GM12872 (cell line): ENCODE results near the gene UST.

Experiments used
- CTCF ChIP-seq: IDR thresholded peaks from 3 replicates; pipeline ENCODE4 v1.5.1; 2011; ENCODE audit warnings: low read depth, mild to moderate bottlenecking, low read length, moderate library complexity; ENCODE audit not compliant: insufficient read depth

The UST gene

DNA sequence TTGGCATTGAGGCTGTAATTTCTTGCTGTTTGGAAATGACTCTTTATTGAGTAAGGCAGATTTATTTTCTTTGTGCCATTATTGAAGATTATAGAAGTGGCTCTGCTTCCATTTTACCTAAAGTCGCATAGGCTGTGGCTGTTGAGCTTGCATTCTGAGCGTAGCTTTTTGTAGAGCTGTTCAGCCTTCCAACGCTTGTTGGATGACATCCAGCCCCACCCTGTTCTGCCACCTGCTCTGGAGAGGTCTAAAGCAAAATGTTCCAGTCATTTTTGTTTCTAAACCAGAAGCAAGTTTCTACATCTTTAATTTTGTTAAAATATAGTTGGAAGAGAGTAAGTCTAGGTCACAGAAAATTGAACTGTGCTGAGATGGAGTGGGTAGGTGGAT is 24.4 kb downstream of the UST start:
- no peak for TF ChIP-seq CTCF

GRCh38 chr6:148771896-148772554 is 25.2 kb downstream of the UST start:
- TF ChIP-seq CTCF, result no peak

- no peak for TF ChIP-seq CTCF
Observed at GRCh38 chr6:148775161-148775560, 28.3 kb downstream of the UST start.

GRCh38 chr6:148776321-148777308 is 29.8 kb downstream of the UST start:
- no peak for TF ChIP-seq CTCF

GRCh38 chr6:148779142-148779562 is 32.3 kb downstream of the UST start:
- no peak for TF ChIP-seq CTCF

DNA sequence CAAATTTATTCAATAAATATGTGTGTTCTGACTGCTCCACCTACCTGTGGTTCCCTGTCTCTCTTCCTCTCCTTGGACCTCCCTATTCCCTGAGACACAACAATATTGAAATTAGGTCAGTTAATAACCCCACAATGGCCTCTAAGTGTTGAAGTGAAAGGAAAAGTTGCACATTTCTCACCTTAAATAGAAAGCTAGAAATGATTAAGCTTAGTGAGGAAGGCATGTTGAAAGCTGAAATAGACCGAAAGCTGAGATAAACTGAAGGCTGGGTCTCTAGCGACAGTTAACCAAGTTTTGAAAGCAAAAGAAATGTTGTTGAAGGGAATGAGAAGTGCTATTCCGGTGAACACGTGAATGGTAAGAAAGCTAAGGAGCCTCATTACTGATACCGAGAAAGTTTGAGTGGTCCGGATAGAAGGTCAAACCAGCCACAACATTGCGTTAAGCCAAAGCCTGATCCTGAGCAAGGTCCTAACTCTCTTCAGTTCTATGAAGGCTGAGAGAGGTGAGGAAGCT is 34.1 kb downstream of the UST start:
- TF ChIP-seq CTCF, result no peak

GRCh38 chr6:148789948-148790347 is 43.1 kb downstream of the UST start:
- no peak for TF ChIP-seq CTCF
